Retina (tissue), 1 donor: ENCODE results near the gene S100G.
"Not testable (repeated sequence)": the region's sequence is repeated elsewhere in the genome, so short reads cannot be mapped to it uniquely, and the experiment has no call there.

Experiments
- DNase-seq: peaks from one replicate; pipeline ENCODE4 v3.0.0-alpha.2; 2016

The S100G gene

GRCh38 chrX:16649858-16650257 lies at the start of gene S100G:
S100G (plus strand) TSS chrX:16650158; CDS start chrX:16651007, 849 bp downstream.
- DNase-seq = no peak

- DNase-seq = no peak
Measured at GRCh38 chrX:16601885-16602284, 48.1 kb upstream of the S100G start.

GRCh38 chrX:16603235-16603634 lies 46.7 kb upstream of the S100G start:
- not testable (repeated sequence) for DNase-seq

- DNase-seq = no peak
Measured at GRCh38 chrX:16603822-16604221, 46.1 kb upstream of the S100G start.

GRCh38 chrX:16604337-16604736 lies 45.6 kb upstream of the S100G start:
- DNase-seq = no peak

GRCh38 chrX:16606142-16606720 lies 43.7 kb upstream of the S100G start:
- DNase-seq = no peak

- DNase-seq = no peak
Measured at GRCh38 chrX:16610121-16610621, 39.8 kb upstream of the S100G start.

GRCh38 chrX:16610654-16611053 lies 39.3 kb upstream of the S100G start:
- DNase-seq = not testable (repeated sequence)

GRCh38 chrX:16612257-16612897 lies 37.6 kb upstream of the S100G start:
- no peak for DNase-seq

- DNase-seq = no peak
Measured at GRCh38 chrX:16617382-16617781, 32.6 kb upstream of the S100G start.

GRCh38 chrX:16618422-16618821 lies 31.5 kb upstream of the S100G start:
- no peak for DNase-seq

GRCh38 chrX:16619024-16619423 lies 30.9 kb upstream of the S100G start:
- no peak for DNase-seq

GRCh38 chrX:16628511-16628910 lies 21.4 kb upstream of the S100G start:
- not testable (repeated sequence) for DNase-seq

GRCh38 chrX:16628946-16629595 lies 20.9 kb upstream of the S100G start:
- DNase-seq = peak; percentile 23

GRCh38 chrX:16629909-16630308 lies 20.0 kb upstream of the S100G start:
- no peak for DNase-seq

- no peak for DNase-seq
Measured at GRCh38 chrX:16633754-16634153, 16.2 kb upstream of the S100G start.

- DNase-seq = no peak
Measured at GRCh38 chrX:16635040-16635439, 14.9 kb upstream of the S100G start.

- no peak for DNase-seq
Measured at GRCh38 chrX:16635596-16635995, 14.4 kb upstream of the S100G start.

- no peak for DNase-seq
Measured at GRCh38 chrX:16638533-16638932, 11.4 kb upstream of the S100G start.

- DNase-seq = no peak
Measured at GRCh38 chrX:16639966-16640365, 10.0 kb upstream of the S100G start.

- no peak for DNase-seq
Measured at GRCh38 chrX:16640823-16641222, 9.1 kb upstream of the S100G start.

- DNase-seq = no peak
Measured at GRCh38 chrX:16643176-16643575, 6.8 kb upstream of the S100G start.

GRCh38 chrX:16646366-16647138 lies 3.4 kb upstream of the S100G start:
- DNase-seq = no peak
